Measurements from ENCODE around the gene IL27RA. TPM values are rescaled to one million over a fixed set of nuclear protein-coding genes. Genes with fewer than 3 reads are reported as not detected.

IL27RA gene
- total and polyA plus RNA-seq, 2 donors from 2014 or later: 3.1 to 14.1 TPM

DNA sequence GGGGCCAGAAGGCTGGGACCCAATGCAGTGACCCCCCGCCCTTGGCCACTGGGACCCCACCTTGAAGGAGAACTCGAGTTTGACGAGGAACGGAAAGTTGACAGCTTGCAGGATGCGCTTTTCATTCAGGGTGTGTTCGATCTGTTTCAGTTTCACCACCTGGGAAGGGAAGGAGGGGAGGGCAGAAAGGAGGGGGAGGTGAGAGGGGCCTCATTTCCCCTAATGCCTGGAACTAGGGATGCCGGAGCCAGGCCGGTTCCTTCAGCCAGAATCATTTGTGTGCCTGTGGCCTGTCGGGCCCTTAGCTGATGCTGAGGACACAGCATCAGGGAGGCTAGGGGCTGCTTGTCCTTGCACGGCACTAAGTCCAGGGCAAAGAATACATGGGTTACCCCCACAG is 71.2 kb downstream of the IL27RA start:
- DNase-seq (no peak), FAIRE-seq (no peak)
- TF ChIP-seq, protein P1, sequence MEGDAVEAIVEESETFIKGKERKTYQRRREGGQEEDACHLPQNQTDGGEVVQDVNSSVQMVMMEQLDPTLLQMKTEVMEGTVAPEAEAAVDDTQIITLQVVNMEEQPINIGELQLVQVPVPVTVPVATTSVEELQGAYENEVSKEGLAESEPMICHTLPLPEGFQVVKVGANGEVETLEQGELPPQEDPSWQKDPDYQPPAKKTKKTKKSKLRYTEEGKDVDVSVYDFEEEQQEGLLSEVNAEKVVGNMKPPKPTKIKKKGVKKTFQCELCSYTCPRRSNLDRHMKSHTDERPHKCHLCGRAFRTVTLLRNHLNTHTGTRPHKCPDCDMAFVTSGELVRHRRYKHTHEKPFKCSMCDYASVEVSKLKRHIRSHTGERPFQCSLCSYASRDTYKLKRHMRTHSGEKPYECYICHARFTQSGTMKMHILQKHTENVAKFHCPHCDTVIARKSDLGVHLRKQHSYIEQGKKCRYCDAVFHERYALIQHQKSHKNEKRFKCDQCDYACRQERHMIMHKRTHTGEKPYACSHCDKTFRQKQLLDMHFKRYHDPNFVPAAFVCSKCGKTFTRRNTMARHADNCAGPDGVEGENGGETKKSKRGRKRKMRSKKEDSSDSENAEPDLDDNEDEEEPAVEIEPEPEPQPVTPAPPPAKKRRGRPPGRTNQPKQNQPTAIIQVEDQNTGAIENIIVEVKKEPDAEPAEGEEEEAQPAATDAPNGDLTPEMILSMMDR (IDR thresholded peaks at IDR 0.05; ENCODE audit: borderline replicate concordance, extremely low read depth, insufficient read depth): no peak
- intact Hi-C loops (cut with DNase I): no loop called here
- Histone ChIP-seq H3K9me3 (ENCODE audit: control insufficient read depth in 2 of 3, insufficient read depth in 1 of 3, low read length in 3 of 3) (no peaks in the 10 kb centered on the region), H3K4me1 (ENCODE audit: control insufficient read depth in 2 of 3, insufficient read depth in 2 of 3, low read depth in 1 of 3, low read length in 3 of 3) (no peaks in the 10 kb centered on the region), H3K4me3 (ENCODE audit: low read length in 3 of 3) (no peak overlapping the region), H3K27ac (ENCODE audit: low read depth in 2 of 2, low read length in 2 of 2) (no peak overlapping the region), H3K36me3 (ENCODE audit: control insufficient read depth in 2 of 3, insufficient read depth in 3 of 3, low read length in 3 of 3) (peaks cover 0 to 37% (median 14%) of the 10 kb centered on the region in 3 donors), H3K9ac (ENCODE audit: low read length in 3 of 3) (no peak overlapping the region), H3K27me3 (ENCODE audit: control insufficient read depth, insufficient read depth, low read length) (no peaks in the 10 kb centered on the region)

Other genes starting within 250 kb of the IL27RA start
- 13.7 TPM for gene ZSWIM4, start 236.3 kb upstream of the IL27RA start, total RNA-seq
- gene ZSWIM4, start 236.3 kb upstream of the IL27RA start, polyA plus RNA-seq (ENCODE audit: insufficient read depth, low read depth, low replicate concordance): 1.4 TPM
- gene NANOS3, start 154.6 kb upstream of the IL27RA start, total RNA-seq: 0.35 TPM
- gene NANOS3, start 154.6 kb upstream of the IL27RA start, polyA plus RNA-seq (ENCODE audit: insufficient read depth, low read depth, low replicate concordance): not detected
- 1.8 TPM for gene BRME1, start 125.6 kb upstream of the IL27RA start, total RNA-seq
- gene BRME1, start 125.6 kb upstream of the IL27RA start, polyA plus RNA-seq (ENCODE audit: insufficient read depth, low read depth, low replicate concordance): 1.5 TPM
- 36.9 TPM for gene CC2D1A, start 125.6 kb upstream of the IL27RA start, total RNA-seq
- gene CC2D1A, start 125.6 kb upstream of the IL27RA start, polyA plus RNA-seq (ENCODE audit: insufficient read depth, low read depth, low replicate concordance): 28.8 TPM
- gene PODNL1, start 93.3 kb upstream of the IL27RA start, total RNA-seq: 3.0 TPM
- not detected for gene PODNL1, start 93.3 kb upstream of the IL27RA start, polyA plus RNA-seq (ENCODE audit: insufficient read depth, low read depth, low replicate concordance)
- 35.5 TPM for gene DCAF15, start 79.3 kb upstream of the IL27RA start, total RNA-seq
- 21.9 TPM for gene DCAF15, start 79.3 kb upstream of the IL27RA start, polyA plus RNA-seq (ENCODE audit: insufficient read depth, low read depth, low replicate concordance)
- 17.9 TPM for gene RFX1, start 25.4 kb upstream of the IL27RA start, total RNA-seq
- 5.2 TPM for gene RFX1, start 25.4 kb upstream of the IL27RA start, polyA plus RNA-seq (ENCODE audit: insufficient read depth, low read depth, low replicate concordance)
- not detected for gene RLN3, start 3.6 kb upstream of the IL27RA start, total RNA-seq
- not detected for gene RLN3, start 3.6 kb upstream of the IL27RA start, polyA plus RNA-seq (ENCODE audit: insufficient read depth, low read depth, low replicate concordance)
- 19.4 TPM for gene PALM3, start 30.3 kb downstream of the IL27RA start, total RNA-seq
- 45.8 TPM for gene PALM3, start 30.3 kb downstream of the IL27RA start, polyA plus RNA-seq (ENCODE audit: insufficient read depth, low read depth, low replicate concordance)
- gene MISP3, start 41.0 kb downstream of the IL27RA start, total RNA-seq: 8.7 TPM
- gene MISP3, start 41.0 kb downstream of the IL27RA start, polyA plus RNA-seq (ENCODE audit: insufficient read depth, low read depth, low replicate concordance): 32.0 TPM
- not detected for gene C19orf67, start 54.0 kb downstream of the IL27RA start, total RNA-seq
- gene C19orf67, start 54.0 kb downstream of the IL27RA start, polyA plus RNA-seq (ENCODE audit: insufficient read depth, low read depth, low replicate concordance): not detected
- gene SAMD1, start 59.0 kb downstream of the IL27RA start, total RNA-seq: 28.3 TPM
- 23.3 TPM for gene SAMD1, start 59.0 kb downstream of the IL27RA start, polyA plus RNA-seq (ENCODE audit: insufficient read depth, low read depth, low replicate concordance)
- 92.3 TPM for gene PRKACA, start 86.0 kb downstream of the IL27RA start, total RNA-seq
- 51.4 TPM for gene PRKACA, start 86.0 kb downstream of the IL27RA start, polyA plus RNA-seq (ENCODE audit: insufficient read depth, low read depth, low replicate concordance)
- 1.8 TPM for gene ASF1B, start 104.8 kb downstream of the IL27RA start, total RNA-seq
- gene ASF1B, start 104.8 kb downstream of the IL27RA start, polyA plus RNA-seq (ENCODE audit: insufficient read depth, low read depth, low replicate concordance): 0.49 TPM
- gene ADGRL1, start 174.4 kb downstream of the IL27RA start, total RNA-seq: 30.2 TPM
- gene ADGRL1, start 174.4 kb downstream of the IL27RA start, polyA plus RNA-seq (ENCODE audit: insufficient read depth, low read depth, low replicate concordance): 6.3 TPM

Measured in kidney (tissue), 14 donors.